Osteoblast (primary cell): ENCODE measurements around the gene ERFL. TPM values are rescaled to one million over a fixed set of nuclear protein-coding genes. Genes with fewer than 3 reads are reported as not detected.
"Not testable (repeated sequence)": the region's sequence is repeated elsewhere in the genome, so short reads cannot be mapped to it uniquely, and the experiment has no call there.

ENCODE experiments used
- DNase-seq: peaks from one replicate; pipeline ENCODE4 v3.0.0; 2011; ENCODE audit warnings: low spot score, mixed read lengths; ENCODE audit not compliant: insufficient read length; ENCODE audit errors: missing footprints
- H2AFZ ChIP-seq: 2 replicates; pipeline ENCODE4 v1.6.0; 2011; ENCODE audit warnings: mild to moderate bottlenecking, low read length
- H3K27ac ChIP-seq: 2 replicates; pipeline ENCODE4 v1.5.1; 2011; ENCODE audit warnings: mild to moderate bottlenecking, low read depth, low read length, moderate library complexity
- H3K27me3 ChIP-seq: 2 replicates; pipeline ENCODE4 v1.6.0; 2012; ENCODE audit warnings: mild to moderate bottlenecking, control low read depth, inconsistent platforms, low read length, moderate library complexity; ENCODE audit not compliant: insufficient read depth
- H3K36me3 ChIP-seq: 2 replicates; pipeline ENCODE4 v1.5.1; 2011; ENCODE audit warnings: mild to moderate bottlenecking, low read length, control low read depth, moderate library complexity; ENCODE audit not compliant: insufficient read depth
- H3K4me1 ChIP-seq: 2 replicates; pipeline ENCODE4 v1.5.1; 2011; ENCODE audit warnings: mild to moderate bottlenecking, low read length, control low read depth, moderate library complexity; ENCODE audit not compliant: insufficient read depth
- H3K4me2 ChIP-seq: 2 replicates; pipeline ENCODE4 v1.6.0; 2011; ENCODE audit warnings: mild to moderate bottlenecking, low read length; ENCODE audit not compliant: insufficient read depth
- H3K4me3 ChIP-seq: fragments of 200-600 bp; sonication (generic); 3 replicates; pipeline ENCODE4 v1.5.1; 2012; ENCODE audit warnings: mild to moderate bottlenecking, low read length, inconsistent platforms; ENCODE audit not compliant: insufficient read depth
- H3K79me2 ChIP-seq: 2 replicates; pipeline ENCODE4 v1.6.0; 2012; ENCODE audit warnings: mild to moderate bottlenecking, low read length, control low read depth, inconsistent platforms; ENCODE audit not compliant: insufficient read depth
- H3K9me3 ChIP-seq: 2 replicates; pipeline ENCODE4 v1.5.1; 2011; ENCODE audit warnings: low read depth, low read length, control low read depth
- H4K20me1 ChIP-seq: 2 replicates; pipeline ENCODE4 v1.6.0; 2012; ENCODE audit warnings: mild to moderate bottlenecking, low read length, control low read depth; ENCODE audit not compliant: insufficient read depth
- CTCF ChIP-seq: IDR thresholded peaks from 2 replicates; pipeline ENCODE4 v1.5.1; 2011; ENCODE audit warnings: mild to moderate bottlenecking, low read depth, low read length, moderate library complexity; ENCODE audit errors: extremely low read depth
- total RNA-seq: library from RNA; depleted of rRNA; stranded (reverse); fragments of >200 nt; gene quantifications from 2 replicates; pipeline ENCODE4 v1.2.3, GENCODE V29; 2012

The ERFL gene
- total RNA-seq, 1 donor, result under 0.01 TPM

GRCh38 chr19:41876847-41877832 is 51.1 kb downstream of the ERFL start, which contains the start of gene CD79A:
Gene CD79A (plus strand): TSS chr19:41877279. CDS start chr19:41877305, 26 bp downstream.
- no peak for DNase-seq
- H3K4me1 ChIP-seq, result no peaks in the 10 kb centered on the region

DNA sequence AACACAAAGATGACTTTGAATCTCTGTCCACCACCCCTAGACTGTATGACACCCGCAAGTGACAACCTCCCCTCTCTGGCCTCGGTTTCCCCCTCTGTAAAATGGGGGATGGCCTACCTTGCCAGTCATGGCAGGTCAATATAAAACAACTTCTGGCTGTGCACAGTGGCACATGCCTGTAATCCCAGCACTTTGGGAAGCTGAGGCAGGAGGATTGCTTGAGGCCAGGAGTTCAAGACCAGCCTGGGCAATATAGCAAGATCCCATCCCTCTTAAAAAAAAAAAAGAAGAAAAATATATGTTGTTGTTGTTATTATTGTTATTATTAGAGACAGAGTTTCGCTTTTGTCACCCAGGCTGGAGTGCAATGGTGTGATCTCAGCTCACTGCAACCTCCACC is 52.3 kb downstream of the ERFL start:
- H4K20me1 ChIP-seq, result peaks cover 13% of the 10 kb centered on the region
- H3K4me1 ChIP-seq, DNase-seq, H3K4me3 ChIP-seq, H3K79me2 ChIP-seq, H3K4me2 ChIP-seq, H2AFZ ChIP-seq, H3K27me3 ChIP-seq, H3K27ac ChIP-seq, H3K9me3 ChIP-seq: not testable (repeated sequence)
- peaks cover 13% of the 10 kb centered on the region for H3K36me3 ChIP-seq

More at GRCh38 chr19:41876847-41877832, 51.1 kb downstream of the ERFL start, which contains the start of gene CD79A:
- H3K27ac ChIP-seq, result no peak within 1 kb of the TSS
- peaks cover 2% of the 10 kb centered on the region for H3K36me3 ChIP-seq
- H3K27me3 ChIP-seq, result no peaks in the 10 kb centered on the region
- no peak for TF ChIP-seq CTCF
- H3K9me3 ChIP-seq, result no peaks in the 10 kb centered on the region
- peaks cover 3% of the 10 kb centered on the region for H4K20me1 ChIP-seq
- H3K4me2 ChIP-seq, result no peak within 1 kb of the TSS
- H2AFZ ChIP-seq, result no peak within 1 kb of the TSS
- H3K79me2 ChIP-seq, result no peaks in the 10 kb centered on the region
- H3K4me3 ChIP-seq, result no peak within 1 kb of the TSS

DNA sequence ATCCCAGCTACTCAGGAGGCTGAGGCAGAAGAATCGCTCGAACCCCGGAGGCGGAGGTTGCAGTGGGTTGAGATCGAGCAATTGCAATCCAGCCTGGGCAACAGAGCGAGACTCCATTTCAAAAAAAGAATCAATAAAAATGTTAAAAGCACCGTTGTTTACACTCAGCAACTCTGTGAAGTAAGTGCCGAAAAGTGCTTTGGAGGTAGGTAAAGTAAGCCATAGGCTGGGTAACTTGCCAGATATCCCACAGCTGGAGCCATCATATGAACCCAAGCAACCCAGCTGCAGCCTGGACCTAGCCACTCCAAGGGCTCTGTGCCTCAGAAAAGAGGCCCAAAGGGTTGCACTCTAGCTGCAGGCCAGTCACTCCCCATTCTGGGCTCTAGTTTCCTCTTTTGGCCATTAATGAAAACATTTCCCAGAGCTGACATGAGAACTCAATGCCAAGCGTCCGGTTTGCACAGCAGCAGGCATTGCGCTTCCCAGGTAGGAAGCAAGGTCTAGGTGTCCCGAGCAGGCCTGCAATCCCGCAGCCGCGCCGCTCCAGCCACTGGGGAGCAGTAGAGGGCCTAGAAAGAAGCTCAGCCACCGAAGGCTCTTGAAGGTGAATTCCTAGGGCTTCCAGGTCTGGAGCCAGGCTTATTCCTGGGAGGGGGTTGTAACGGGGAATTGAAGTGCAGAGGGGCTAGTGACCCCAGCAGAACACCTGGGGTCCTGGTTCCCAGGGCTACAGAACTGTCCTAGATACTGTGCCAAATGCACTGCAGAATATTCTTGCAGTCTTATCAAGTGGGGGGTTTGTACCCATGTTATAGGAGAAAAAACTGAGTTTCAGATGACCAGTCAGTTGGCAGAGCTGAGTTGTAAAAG is 55.2 kb downstream of the ERFL start:
- Histone ChIP-seq H3K79me2 (peaks cover 10% of the 10 kb centered on the region), H3K4me3 (no peak overlapping the region), H4K20me1 (peaks cover 38% of the 10 kb centered on the region), H2AFZ (no peak overlapping the region), H3K9me3 (no peaks in the 10 kb centered on the region), H3K4me2 (no peak overlapping the region), H3K27ac (no peak overlapping the region), H3K27me3 (no peaks in the 10 kb centered on the region), H3K4me1 (no peaks in the 10 kb centered on the region), H3K36me3 (peaks cover 41% of the 10 kb centered on the region)
- peak; percentile 66 for TF ChIP-seq CTCF
- DNase-seq, result no peak

DNA sequence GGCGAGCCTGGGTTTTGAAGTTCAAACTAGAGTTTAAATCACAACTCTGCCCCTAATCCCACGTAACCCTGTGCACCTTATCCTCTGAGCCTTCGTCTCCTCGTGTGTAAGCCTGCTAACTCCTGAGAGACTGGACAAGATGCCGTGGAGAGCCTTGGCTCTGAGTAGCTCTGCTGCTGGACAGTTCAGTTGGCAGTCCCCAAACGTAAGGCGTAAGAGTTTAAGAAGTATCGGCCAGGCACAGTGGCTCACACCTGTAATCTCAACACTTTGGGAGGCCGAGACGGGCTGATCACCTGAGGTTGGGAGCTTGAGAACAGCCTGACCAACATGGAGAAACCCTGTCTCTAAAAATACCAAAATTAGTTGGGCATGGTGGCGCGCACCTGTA is 55.9 kb downstream of the ERFL start:
- TF ChIP-seq CTCF, result no peak
- H3K36me3 ChIP-seq, result peaks cover 47% of the 10 kb centered on the region
- no peak overlapping the region for H2AFZ ChIP-seq
- H3K9me3 ChIP-seq, result no peaks in the 10 kb centered on the region
- DNase-seq, result no peak
- H3K4me2 ChIP-seq, result no peak overlapping the region
- H3K4me1 ChIP-seq, result no peaks in the 10 kb centered on the region
- peaks cover 44% of the 10 kb centered on the region for H4K20me1 ChIP-seq
- no peaks in the 10 kb centered on the region for H3K27me3 ChIP-seq
- H3K4me3 ChIP-seq, result no peak overlapping the region
- H3K27ac ChIP-seq, result no peak overlapping the region
- peaks cover 16% of the 10 kb centered on the region for H3K79me2 ChIP-seq
